Measurements from ENCODE around the gene ASCL2. TPM values are rescaled to one million over a fixed set of nuclear protein-coding genes. Genes with fewer than 3 reads are reported as not detected.
"Not testable (repeated sequence)": the region's sequence is repeated elsewhere in the genome, so short reads cannot be mapped to it uniquely, and the experiment has no call there.

ASCL2 gene
- total RNA-seq, 1 donor from 2014 or later, result 5.6 TPM

- H3K27ac Mint-ChIP-seq, result no peak overlapping the region
Observed at GRCh38 chr11:2248762-2249161, 21.6 kb downstream of the ASCL2 start.

GRCh38 chr11:2248242-2248641, 22.1 kb downstream of the ASCL2 start:
- H3K4me1 Mint-ChIP-seq (ENCODE audit: unreplicated experiment), result peaks cover 6% of the 10 kb centered on the region
- DNase-seq (ENCODE audit: extremely low spot score, unreplicated experiment), result no peak
- no peak for TF ChIP-seq CTCF (conservative IDR thresholded peaks at IDR 0.05)
- H3K27ac Mint-ChIP-seq, result no peak overlapping the region
- H3K36me3 Mint-ChIP-seq, result no peaks in the 10 kb centered on the region
- peaks cover 9% of the 10 kb centered on the region for H3K27me3 Mint-ChIP-seq
- no peak overlapping the region for H3K4me3 Mint-ChIP-seq
- H3K9me3 Mint-ChIP-seq, result peaks cover 6% of the 10 kb centered on the region

More at GRCh38 chr11:2248762-2249161, 21.6 kb downstream of the ASCL2 start:
- Mint-ChIP-seq H3K4me3 (no peak overlapping the region), H3K9me3 (peaks cover 6% of the 10 kb centered on the region), H3K36me3 (no peaks in the 10 kb centered on the region), H3K27me3 (peaks cover 9% of the 10 kb centered on the region), H3K4me1 (ENCODE audit: unreplicated experiment) (peaks cover 6% of the 10 kb centered on the region)
- no peak for DNase-seq (ENCODE audit: extremely low spot score, unreplicated experiment)
- TF ChIP-seq CTCF (conservative IDR thresholded peaks at IDR 0.05), result no peak

- TF ChIP-seq CTCF (conservative IDR thresholded peaks at IDR 0.05), result no peak
- Mint-ChIP-seq H3K9me3 (peaks cover 6% of the 10 kb centered on the region), H3K27ac (no peak overlapping the region), H3K36me3 (no peaks in the 10 kb centered on the region), H3K4me1 (ENCODE audit: unreplicated experiment) (peaks cover 6% of the 10 kb centered on the region), H3K27me3 (peaks cover 9% of the 10 kb centered on the region), H3K4me3 (no peak overlapping the region)
- no peak for DNase-seq (ENCODE audit: extremely low spot score, unreplicated experiment)
Observed at GRCh38 chr11:2247496-2247895, 22.9 kb downstream of the ASCL2 start.

GRCh38 chr11:2240834-2241233, 29.6 kb downstream of the ASCL2 start:
- no peak for TF ChIP-seq CTCF (conservative IDR thresholded peaks at IDR 0.05)
- Mint-ChIP-seq H3K4me1 (ENCODE audit: unreplicated experiment) (no peaks in the 10 kb centered on the region), H3K27ac (no peak overlapping the region), H3K4me3 (no peak overlapping the region), H3K27me3 (peaks cover 9% of the 10 kb centered on the region), H3K9me3 (no peaks in the 10 kb centered on the region), H3K36me3 (no peaks in the 10 kb centered on the region)
- DNase-seq (ENCODE audit: extremely low spot score, unreplicated experiment), result no peak

- Mint-ChIP-seq H3K27me3 (no peaks in the 10 kb centered on the region), H3K27ac (no peak overlapping the region), H3K4me3 (no peak overlapping the region), H3K9me3 (no peaks in the 10 kb centered on the region), H3K4me1 (ENCODE audit: unreplicated experiment) (no peaks in the 10 kb centered on the region), H3K36me3 (no peaks in the 10 kb centered on the region)
- no peak for DNase-seq (ENCODE audit: extremely low spot score, unreplicated experiment)
- TF ChIP-seq CTCF (conservative IDR thresholded peaks at IDR 0.05), result no peak
Observed at GRCh38 chr11:2237457-2238238, 32.7 kb downstream of the ASCL2 start.

GRCh38 chr11:2236381-2237134, 33.8 kb downstream of the ASCL2 start:
- not testable (repeated sequence) for H3K27me3 Mint-ChIP-seq; H3K27ac Mint-ChIP-seq; H3K9me3 Mint-ChIP-seq; DNase-seq (ENCODE audit: extremely low spot score, unreplicated experiment); H3K4me1 Mint-ChIP-seq (ENCODE audit: unreplicated experiment); H3K4me3 Mint-ChIP-seq; H3K36me3 Mint-ChIP-seq

Measured in type B pancreatic cell (in vitro differentiated cells).